Inflammatory macrophage (primary cell): ENCODE measurements around the gene SHC2.
"Not testable (repeated sequence)": the region's sequence is repeated elsewhere in the genome, so short reads cannot be mapped to it uniquely, and the experiment has no call there.

Source experiments
- DNase-seq, 2 donors: peaks; one replicate each; pipeline ENCODE4 v3.0.0-alpha.2; 2020 to 2022

Gene SHC2

GRCh38 chr19:422213-422916 is 38.5 kb downstream of the SHC2 start:
- DNase-seq = no peak

DNA sequence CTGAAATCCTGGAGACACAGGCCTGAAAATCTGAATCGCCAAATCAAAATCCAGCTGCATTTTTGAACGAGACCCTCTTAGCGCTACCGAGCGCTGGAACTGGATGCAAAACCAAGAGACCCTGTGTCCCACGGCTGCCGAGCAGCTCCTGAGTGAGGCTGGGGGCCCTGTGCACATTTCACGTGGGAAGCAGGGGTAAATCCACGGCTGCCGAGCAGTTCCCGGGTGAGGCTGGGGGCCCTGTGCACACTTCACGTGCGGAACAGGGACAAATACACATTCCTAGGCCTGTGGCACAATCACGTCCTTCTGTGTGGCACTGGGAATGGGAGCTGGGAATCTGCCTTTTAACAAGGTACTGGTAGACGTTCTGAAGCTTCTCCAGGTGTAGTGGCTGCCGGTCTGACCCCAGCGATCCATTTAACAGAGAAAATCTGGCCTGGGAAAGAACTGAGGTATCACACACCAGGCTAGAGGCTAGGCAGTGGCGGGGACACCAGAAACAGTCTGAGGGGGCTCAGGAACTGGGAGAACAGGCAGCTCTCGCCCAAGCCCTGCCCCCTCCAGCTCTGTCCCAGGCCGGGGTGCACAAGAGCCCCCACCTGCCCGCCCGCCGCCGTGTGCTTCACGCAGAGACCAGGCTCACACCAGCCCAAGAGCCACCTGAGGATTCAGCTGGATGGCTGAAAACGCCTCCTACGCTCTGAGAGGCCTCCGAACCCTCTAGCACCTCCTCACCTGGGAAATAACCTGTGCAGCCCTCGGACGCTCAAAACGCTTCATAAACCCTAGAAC is 40.9 kb downstream of the SHC2 start:
- DNase-seq = no peak

DNA sequence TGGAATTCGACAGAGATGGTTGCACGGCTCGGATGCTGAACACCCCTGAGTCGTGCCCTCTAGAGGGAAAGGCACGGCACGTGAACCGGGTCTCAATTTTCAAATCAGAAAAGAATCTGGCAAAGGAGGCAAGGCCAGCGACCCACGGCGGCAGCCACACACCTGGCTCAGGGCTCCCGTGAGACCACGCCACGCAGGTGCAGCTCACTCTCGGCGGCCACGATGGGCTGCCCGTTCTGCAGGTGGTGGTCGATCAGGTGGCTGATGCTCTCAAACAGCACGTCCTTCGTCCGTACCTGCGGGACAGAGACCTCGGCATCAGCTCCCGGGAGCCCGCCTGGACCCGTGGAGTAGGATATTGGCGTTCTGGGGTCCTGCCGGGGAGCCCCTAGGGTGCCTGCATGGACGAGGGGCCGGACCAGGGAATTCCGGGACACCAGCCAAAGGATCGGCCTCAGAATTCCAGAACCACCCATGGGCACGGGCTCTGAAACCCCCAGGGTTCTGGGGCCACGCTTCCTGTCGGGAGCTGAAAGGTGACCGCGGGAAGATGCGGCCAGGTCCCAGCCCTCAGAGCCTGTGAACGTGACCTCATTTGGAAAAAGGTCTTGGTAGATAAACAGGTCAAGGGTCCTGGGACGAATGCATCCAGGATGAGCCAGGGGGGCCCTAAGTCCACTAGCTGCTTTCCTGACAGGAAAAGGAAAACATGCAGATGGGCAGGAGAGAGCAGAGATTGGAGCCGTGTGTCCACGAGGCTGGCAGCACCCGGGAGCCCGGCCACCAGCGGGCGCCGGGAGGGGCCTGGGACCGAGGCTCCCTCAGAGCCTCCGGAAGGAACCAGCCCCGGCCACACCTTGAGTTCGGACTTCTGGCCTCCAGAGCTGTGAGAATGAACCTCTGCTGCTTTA is 41.8 kb downstream of the SHC2 start:
- no peak for DNase-seq

DNA sequence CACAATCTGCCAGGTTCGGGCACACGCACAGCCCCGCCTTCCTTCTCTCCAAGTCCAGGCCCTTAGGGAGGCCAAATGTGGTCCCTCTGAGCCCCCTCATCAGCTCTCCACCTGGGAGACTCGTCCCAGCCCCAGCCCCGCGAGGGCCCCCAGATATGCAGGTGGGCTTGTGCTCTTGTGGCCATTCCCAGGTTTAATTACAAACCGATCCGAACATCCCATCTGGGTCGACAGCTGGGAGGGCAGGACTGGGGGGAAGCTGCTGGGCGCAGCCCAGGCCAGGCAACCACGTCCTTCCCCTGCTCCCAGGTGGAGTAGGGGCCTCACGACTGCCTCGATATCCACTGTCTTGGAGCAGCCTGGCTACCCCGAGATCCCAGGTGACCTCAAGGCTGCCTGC is 44.4 kb downstream of the SHC2 start:
- no peak for DNase-seq

GRCh38 chr19:415292-415691 is 45.5 kb downstream of the SHC2 start:
- no peak for DNase-seq

DNA sequence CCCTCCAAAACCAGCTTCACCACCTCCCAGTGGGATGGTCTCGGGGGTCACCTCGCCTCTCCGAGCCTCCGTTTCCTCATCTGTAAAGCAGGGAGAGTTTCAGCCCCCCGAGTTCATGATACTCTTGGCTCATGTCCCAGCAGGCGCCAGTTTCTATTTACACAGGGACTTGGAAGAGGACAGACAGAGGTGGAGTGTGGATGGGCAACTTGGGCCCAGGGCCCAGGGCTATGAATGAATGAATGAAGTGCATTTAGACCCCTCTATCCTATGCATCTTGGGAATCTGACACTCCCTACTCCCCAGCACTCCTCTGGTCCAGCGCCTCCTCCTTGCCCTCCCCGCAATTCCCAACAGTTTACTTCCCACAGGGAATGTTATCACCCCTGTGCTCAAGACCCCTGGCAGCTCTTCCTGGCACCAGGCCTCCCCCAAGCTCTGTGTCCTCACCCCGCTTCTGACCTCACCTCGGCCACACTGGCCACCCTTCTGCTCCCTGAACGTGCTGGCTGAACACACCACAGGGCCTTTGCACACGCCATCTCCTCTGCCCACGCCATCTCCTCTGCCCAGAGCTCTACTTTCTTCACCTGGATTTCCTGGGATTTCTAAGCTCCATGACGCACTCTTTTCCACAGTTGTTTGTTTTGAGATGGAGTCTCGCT is 46.9 kb downstream of the SHC2 start:
- DNase-seq = no peak

GRCh38 chr19:412356-413355 is 48.2 kb downstream of the SHC2 start:
- no peak for DNase-seq

DNA sequence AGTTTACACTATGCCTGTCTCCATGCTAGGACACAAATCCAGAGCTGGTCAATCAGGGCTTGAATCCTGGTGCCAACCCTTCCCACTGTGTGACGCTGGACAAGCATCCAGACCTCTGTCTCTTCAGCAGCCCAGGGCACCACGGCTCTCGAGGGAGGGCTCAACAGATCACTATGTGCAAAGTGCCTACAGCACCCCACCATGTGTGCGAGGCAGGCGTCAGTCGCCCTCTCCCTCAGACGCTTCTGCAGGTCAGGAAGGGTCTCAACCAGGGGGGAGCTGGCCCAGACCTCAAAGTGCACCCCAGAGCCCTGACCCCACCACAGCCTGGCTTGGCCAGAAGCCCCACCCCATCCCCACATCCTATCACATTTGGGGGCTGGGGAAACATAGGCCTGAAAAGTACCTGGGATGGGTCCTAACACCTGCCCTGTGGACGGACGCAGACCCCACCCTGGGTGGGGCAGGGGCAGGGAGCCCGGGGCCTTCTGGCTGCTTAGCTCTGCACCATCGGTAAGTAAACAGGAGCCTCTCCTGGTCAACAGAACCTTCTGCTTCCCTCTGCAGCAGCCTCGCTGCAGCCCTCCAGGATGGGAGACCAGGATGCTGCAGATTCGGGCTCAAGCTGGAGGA is 49.0 kb downstream of the SHC2 start:
- DNase-seq = no peak

DNA sequence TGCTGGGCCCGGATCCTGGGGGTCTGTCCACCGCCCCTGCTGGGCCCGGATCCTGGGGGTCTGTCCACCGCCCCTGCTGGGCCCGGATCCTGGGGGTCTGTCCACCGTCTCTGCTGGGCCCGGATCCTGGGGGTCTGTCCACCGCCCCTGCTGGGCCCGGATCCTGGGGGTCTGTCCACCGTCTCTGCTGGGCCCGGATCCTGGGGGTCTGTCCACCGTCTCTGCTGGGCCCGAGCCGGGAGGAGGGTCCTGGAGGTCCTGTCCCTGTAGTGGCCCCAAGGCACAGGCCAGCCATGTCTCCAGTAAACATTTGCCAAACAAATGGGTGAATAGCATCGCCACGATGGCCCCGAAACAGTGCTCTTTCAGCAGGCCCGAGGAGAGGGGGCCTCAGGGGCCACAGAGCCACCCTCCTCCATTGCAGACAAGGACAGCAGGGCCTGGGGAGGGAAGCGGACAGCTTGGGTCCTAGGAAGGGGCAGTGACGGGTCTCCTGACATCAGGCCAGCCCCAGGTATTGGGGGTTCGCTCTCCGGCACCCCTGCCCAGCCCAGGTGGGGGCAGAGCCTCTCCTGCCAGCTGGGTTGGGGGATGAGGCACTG is 49.6 kb downstream of the SHC2 start:
- DNase-seq = not testable (repeated sequence)

- DNase-seq = no peak
Observed at GRCh38 chr19:410243-410781, 50.5 kb downstream of the SHC2 start.

DNA sequence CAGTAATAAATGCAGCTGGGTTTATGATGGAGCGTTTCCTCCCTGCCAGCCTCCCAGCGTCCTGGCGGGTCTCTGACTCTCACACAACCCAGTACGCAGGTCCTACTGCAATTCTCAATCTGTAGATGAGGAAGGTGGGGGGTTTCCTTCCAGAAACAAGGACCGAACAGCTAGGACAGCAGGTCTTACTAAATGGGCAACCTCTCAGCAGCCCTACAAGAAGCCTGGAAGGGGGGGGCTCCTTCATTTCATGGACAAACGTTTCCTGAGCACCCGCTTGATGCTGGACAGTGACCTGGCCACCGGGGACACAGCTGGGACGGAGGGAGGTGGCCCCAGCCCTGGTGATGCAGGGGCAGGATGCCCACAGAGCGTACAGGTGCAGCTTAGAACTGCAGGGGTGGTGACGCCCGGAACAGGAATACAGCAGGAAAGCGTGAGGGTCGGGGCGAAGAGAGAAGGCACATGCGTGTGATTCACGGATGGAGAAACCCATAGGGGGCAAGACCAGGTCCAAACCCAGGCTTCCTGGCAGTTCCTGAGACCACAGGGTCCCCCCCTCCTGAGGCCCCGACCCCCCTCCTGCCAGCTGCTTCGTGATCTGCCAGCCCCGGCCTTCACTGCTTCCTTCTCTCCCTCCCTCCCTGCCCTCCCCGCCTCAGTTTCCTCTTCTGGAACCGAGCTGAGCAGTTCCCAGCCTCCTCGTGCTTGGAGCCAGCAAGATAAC is 51.2 kb downstream of the SHC2 start:
- DNase-seq = no peak

GRCh38 chr19:408902-409515 is 51.8 kb downstream of the SHC2 start, which contains the start of gene C2CD4C:
Gene C2CD4C, minus strand, starts transcription at chr19:409147. Its CDS starts 786 bp downstream, at chr19:408361.
- no peak for DNase-seq

- DNase-seq = no peak
Observed at GRCh38 chr19:408441-408901, 52.4 kb downstream of the SHC2 start.

DNA sequence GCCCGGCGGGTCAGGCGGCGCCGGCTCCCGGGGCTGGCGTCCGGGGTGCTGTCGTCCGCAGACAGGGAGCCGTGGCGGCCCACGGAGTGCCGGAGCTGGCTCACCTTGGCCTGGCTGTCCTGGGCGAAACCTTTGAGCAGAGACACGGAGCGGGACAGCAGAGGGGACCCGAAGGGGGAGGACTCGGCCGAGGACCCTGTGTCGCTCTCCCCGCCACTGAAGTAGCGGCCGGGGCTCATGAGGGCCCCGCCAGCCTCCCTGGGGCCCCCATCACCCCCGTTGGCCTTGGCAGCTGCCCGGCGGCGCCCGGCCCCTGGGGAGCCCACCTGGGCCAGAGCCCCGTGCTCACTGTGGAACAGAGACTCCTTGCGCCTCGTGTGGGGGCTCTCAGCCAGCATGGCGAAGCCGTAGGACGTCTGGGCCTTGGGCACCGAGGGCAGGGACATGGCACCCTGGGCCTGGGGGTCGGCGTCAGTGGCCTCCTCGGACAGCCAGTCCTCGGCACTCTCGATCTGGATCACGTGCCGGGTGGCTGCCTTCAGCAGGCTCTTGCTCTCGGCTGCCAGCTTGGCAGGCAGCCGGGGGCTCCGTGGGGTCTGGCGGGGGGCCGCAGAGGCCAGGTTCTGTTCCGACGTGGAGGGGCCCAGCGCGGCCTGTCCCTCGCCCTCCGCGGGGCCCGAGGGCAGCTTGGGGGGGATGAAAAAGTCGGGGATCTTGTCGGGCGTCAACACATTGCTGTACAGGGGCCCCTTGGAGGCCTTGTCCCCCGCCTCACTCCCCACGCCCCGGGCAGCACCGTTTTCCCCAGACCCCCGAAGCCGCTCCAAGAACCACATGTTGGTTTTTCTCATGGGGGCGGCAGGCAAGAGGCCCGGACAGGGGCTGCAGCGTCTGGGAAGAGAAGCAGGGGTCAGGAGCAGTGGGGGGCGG is 53.1 kb downstream of the SHC2 start:
- DNase-seq = no peak

DNA sequence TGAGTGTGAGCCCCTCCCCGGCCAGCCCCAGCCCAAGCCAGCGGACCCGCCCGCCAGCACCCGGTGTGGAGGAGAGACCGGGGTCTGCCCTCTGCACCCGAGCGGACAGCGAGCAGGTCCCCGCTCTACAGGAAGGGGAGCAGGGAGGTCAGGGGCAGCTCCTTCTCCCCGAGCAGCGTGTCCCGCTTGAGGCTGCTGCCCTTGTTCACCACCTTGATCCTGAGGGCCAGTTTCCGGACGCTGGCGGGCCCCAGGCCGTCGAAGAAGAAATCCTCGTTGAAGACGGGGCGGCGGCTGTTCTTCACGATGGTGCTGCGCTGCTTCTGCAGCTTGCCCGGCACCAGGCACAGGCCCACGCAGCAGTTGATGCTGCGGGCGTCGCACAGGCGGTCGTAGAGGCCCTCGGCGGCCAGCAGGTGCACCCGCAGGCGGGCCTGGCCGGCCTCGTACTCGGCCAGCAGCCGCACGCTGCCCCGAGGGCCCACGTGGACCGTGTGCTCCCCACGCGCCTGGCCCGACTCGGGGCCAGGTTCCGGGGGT is 53.8 kb downstream of the SHC2 start:
- DNase-seq = no peak

GRCh38 chr19:406135-406781 is 54.6 kb downstream of the SHC2 start:
- DNase-seq = no peak
